DOHH2 (cell line): Measurements from ENCODE around the gene SORT1.

Experiments
- EZH2phosphoT487 ChIP-seq: fragments of 200-600 bp; sonication (generic); IDR thresholded peaks from 2 replicates; pipeline ENCODE4 v1.6.1; 2017; ENCODE audit warnings: borderline replicate concordance, mild to moderate bottlenecking, antibody characterized with exemption, low read length, moderate library complexity, mixed read lengths
- TF ChIP-seq, protein P1 (sequence below): fragments of 200-600 bp; sonication (generic); IDR thresholded peaks from one replicate; pipeline ENCODE4 v1.5.1; 2014; ENCODE audit warnings: antibody characterized with exemption, mild to moderate bottlenecking, low read depth, low read length; ENCODE audit not compliant: poor library complexity, severe bottlenecking

DNA sequence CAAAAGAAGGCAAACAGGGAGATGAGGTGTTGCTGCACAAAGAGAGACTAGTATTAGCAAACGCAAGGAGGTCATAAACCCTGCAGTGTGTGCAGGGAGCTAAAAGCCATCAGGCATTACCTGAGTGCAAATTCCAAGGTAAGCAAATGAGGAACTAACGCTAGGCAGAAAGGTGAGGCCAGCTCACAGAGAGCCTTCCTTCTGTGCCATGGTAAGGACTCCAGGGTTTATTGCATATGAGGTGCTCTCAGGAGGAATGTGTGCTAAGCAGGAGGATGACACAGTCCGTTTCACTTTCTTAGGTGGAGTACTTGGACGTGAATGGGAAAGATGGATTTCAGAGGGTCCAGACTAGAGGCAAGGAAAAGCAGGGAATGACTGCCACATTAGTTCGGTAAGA lies 46.3 kb downstream of the SORT1 start:
- TF ChIP-seq, protein P1, sequence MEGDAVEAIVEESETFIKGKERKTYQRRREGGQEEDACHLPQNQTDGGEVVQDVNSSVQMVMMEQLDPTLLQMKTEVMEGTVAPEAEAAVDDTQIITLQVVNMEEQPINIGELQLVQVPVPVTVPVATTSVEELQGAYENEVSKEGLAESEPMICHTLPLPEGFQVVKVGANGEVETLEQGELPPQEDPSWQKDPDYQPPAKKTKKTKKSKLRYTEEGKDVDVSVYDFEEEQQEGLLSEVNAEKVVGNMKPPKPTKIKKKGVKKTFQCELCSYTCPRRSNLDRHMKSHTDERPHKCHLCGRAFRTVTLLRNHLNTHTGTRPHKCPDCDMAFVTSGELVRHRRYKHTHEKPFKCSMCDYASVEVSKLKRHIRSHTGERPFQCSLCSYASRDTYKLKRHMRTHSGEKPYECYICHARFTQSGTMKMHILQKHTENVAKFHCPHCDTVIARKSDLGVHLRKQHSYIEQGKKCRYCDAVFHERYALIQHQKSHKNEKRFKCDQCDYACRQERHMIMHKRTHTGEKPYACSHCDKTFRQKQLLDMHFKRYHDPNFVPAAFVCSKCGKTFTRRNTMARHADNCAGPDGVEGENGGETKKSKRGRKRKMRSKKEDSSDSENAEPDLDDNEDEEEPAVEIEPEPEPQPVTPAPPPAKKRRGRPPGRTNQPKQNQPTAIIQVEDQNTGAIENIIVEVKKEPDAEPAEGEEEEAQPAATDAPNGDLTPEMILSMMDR: no peak
- no peak for TF ChIP-seq EZH2phosphoT487
